Glutamatergic neuron (in vitro differentiated cells): Measurements from ENCODE around the gene UBE2L6. TPM values are rescaled to one million over a fixed set of nuclear protein-coding genes. Genes with fewer than 3 reads are reported as not detected.

Experiments used
- DNase-seq: peaks from one replicate; pipeline ENCODE4 v3.0.0; 2022
- H3K27ac Mint-ChIP-seq: one replicate; pipeline ENCODE4 v1.8.0; 2020; ENCODE audit warnings: mild to moderate bottlenecking, mixed read lengths, inconsistent platforms; ENCODE audit not compliant: unreplicated experiment
- H3K27me3 Mint-ChIP-seq: one replicate; pipeline ENCODE4 v1.8.0; 2020; ENCODE audit warnings: mild to moderate bottlenecking, moderate library complexity, mixed read lengths, inconsistent platforms; ENCODE audit not compliant: unreplicated experiment
- H3K36me3 Mint-ChIP-seq: one replicate; pipeline ENCODE4 v1.8.0; 2020; ENCODE audit warnings: mild to moderate bottlenecking, mixed read lengths, inconsistent platforms; ENCODE audit not compliant: unreplicated experiment
- H3K4me1 Mint-ChIP-seq: one replicate; pipeline ENCODE4 v1.8.0; 2020; ENCODE audit warnings: mild to moderate bottlenecking, low read depth, mixed read lengths, inconsistent platforms; ENCODE audit not compliant: unreplicated experiment
- H3K4me3 Mint-ChIP-seq: one replicate; pipeline ENCODE4 v1.8.0; 2020; ENCODE audit warnings: mild to moderate bottlenecking, mixed read lengths, inconsistent platforms; ENCODE audit not compliant: unreplicated experiment
- H3K9me3 Mint-ChIP-seq: one replicate; pipeline ENCODE4 v1.8.0; 2020; ENCODE audit warnings: mild to moderate bottlenecking, moderate library complexity, mixed read lengths, inconsistent platforms; ENCODE audit not compliant: unreplicated experiment
- total RNA-seq: library from RNA; stranded (reverse); fragmentation: NEBNext Ultra II Directional; extraction: Animal tissue kit (Norgen Biotek cat#: 25700); gene quantifications from one replicate; pipeline ENCODE4 v1.2.1, GENCODE V29; 2021; ENCODE audit not compliant: unreplicated experiment
- TF ChIP-seq, protein P1 (sequence below): fragments of 200-600 bp; sonication (generic); IDR thresholded peaks from one replicate; pipeline ENCODE4 v1.5.0; 2021; ENCODE audit not compliant: partially characterized antibody, unreplicated experiment

Gene UBE2L6
- total RNA-seq, 1 donor from 2014 or later: 199 TPM

DNA sequence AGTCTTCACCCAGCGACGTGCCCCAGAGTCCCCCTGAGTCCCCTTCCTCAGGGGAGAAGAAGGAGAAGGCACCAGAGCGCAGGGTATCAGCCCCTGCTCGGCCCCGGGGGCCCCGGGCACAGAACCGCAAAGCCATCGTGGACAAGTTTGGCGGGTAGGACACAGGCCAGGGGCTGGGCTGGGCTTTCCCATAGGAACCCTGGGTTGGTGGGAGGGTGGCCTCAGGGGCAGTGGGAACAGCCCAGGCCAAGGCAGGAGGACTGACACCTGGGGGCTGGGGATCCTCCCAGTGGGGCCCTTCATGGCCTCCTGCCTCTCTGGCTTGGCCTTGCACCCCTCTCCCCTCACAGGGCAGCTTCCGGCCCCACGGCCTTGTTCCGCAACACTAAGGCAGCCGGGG lies 21.6 kb downstream of the UBE2L6 start:
- TF ChIP-seq, protein P1, sequence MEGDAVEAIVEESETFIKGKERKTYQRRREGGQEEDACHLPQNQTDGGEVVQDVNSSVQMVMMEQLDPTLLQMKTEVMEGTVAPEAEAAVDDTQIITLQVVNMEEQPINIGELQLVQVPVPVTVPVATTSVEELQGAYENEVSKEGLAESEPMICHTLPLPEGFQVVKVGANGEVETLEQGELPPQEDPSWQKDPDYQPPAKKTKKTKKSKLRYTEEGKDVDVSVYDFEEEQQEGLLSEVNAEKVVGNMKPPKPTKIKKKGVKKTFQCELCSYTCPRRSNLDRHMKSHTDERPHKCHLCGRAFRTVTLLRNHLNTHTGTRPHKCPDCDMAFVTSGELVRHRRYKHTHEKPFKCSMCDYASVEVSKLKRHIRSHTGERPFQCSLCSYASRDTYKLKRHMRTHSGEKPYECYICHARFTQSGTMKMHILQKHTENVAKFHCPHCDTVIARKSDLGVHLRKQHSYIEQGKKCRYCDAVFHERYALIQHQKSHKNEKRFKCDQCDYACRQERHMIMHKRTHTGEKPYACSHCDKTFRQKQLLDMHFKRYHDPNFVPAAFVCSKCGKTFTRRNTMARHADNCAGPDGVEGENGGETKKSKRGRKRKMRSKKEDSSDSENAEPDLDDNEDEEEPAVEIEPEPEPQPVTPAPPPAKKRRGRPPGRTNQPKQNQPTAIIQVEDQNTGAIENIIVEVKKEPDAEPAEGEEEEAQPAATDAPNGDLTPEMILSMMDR: no peak
- Mint-ChIP-seq H3K27me3 (peaks cover 2% of the 10 kb centered on the region), H3K4me1 (no peaks in the 10 kb centered on the region), H3K27ac (no peak overlapping the region), H3K9me3 (peaks cover 7% of the 10 kb centered on the region), H3K4me3 (no peak overlapping the region), H3K36me3 (no peaks in the 10 kb centered on the region)
- DNase-seq: no peak

DNA sequence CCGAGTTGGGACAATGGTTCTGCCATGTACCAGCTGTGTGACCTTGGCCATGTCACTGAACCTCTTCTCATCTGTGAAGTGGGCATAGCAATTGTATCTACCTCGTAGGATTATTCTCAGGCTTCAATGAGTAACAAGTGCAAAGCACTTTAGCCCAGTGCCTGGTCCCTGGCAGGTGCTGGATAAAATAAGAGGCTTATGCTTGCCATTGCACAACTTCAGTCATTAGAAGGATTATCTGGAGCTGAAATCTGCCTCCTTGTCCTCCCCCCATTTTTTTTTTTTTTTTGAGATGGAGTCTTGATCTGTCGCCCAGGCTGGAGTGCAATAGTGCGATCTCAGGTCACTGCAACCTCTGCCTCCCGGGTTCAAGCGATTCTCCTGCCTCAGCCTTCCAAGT lies 22.9 kb downstream of the UBE2L6 start:
- H3K27me3 Mint-ChIP-seq: peaks cover 2% of the 10 kb centered on the region
- TF ChIP-seq, protein P1: no peak
- no peak overlapping the region for H3K4me3 Mint-ChIP-seq
- peaks cover 7% of the 10 kb centered on the region for H3K9me3 Mint-ChIP-seq
- no peaks in the 10 kb centered on the region for H3K4me1 Mint-ChIP-seq
- no peaks in the 10 kb centered on the region for H3K36me3 Mint-ChIP-seq
- no peak for DNase-seq
- no peak overlapping the region for H3K27ac Mint-ChIP-seq

DNA sequence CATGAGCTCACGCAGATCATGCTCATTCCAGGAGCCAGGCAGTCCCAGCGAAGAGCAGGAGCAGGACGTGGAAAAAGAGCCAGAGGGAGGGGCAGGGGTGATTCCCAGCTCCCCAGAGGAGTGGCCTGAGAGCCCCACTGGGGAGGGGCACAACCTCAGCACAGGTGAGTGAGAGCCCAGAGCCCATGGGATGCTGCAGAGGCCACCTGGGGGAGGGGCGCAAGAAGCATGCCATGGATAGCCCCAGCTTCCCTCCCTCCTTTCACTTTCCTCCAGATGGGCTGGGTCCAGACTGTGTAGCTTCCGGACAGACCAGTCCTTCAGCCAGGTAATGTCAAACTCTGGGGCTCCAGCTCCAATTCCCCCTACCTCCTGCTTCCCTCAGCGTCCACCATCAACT lies 23.9 kb downstream of the UBE2L6 start:
- Mint-ChIP-seq H3K9me3 (peaks cover 7% of the 10 kb centered on the region), H3K27ac (no peak overlapping the region), H3K36me3 (no peaks in the 10 kb centered on the region), H3K27me3 (peaks cover 2% of the 10 kb centered on the region), H3K4me3 (no peak overlapping the region), H3K4me1 (no peaks in the 10 kb centered on the region)
- DNase-seq: no peak
- TF ChIP-seq, protein P1: no peak

DNA sequence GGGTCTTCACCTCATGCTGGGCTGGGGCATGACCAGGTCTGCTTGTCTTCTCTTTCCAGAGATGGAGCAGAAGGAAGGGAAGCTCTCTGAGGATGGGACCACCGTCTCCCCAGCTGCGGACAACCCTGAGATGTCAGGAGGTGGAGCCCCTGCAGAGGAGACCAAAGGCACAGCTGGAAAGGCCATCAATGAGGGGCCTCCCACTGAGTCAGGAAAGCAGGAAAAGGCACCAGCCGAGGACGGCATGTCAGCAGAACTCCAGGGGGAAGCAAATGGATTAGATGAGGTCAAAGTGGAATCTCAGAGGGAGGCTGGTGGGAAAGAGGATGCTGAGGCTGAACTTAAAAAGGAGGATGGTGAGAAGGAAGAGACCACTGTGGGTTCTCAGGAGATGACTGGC lies 24.9 kb downstream of the UBE2L6 start:
- Mint-ChIP-seq H3K36me3 (no peaks in the 10 kb centered on the region), H3K27me3 (peaks cover 5% of the 10 kb centered on the region), H3K27ac (no peak overlapping the region), H3K4me3 (peak overlapping the region; percentile 7), H3K4me1 (no peaks in the 10 kb centered on the region), H3K9me3 (peaks cover 7% of the 10 kb centered on the region)
- no peak for DNase-seq
- TF ChIP-seq, protein P1: no peak

DNA sequence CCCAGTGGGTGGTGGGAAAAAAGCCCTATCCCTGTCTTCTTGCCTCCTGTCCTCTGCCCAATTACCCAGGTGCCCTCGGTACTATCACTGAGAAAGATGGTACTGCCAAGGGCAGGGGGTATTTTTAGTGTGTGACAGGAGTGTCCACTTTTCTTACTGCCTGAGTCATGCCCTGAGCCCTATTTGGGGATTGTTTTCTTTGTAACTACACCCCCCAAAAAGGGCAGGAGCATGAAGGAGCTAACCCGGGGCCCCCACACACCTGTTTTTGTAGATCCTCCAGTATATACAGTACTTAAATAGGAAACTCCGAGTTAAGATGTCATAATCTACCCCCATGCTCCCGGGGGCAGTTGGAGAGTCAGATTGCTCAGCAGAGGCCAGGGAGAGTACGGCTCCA lies 26.3 kb downstream of the UBE2L6 start:
- DNase-seq: no peak
- Mint-ChIP-seq H3K27ac (no peak overlapping the region), H3K4me1 (peaks cover 3% of the 10 kb centered on the region), H3K9me3 (peaks cover 5% of the 10 kb centered on the region), H3K36me3 (peaks cover under 1% of the 10 kb centered on the region), H3K27me3 (peaks cover 5% of the 10 kb centered on the region), H3K4me3 (no peak overlapping the region)
- TF ChIP-seq, protein P1: no peak
